Mammary microvascular endothelial cell (primary cell): ENCODE data around the gene ABCG1. TPM values are rescaled to one million over a fixed set of nuclear protein-coding genes. Genes with fewer than 3 reads are reported as not detected.

ENCODE experiments used
- total RNA-seq: library from RNA; depleted of rRNA; stranded (reverse); fragments of >200 nt; gene quantifications from 2 replicates; pipeline ENCODE4 v1.2.3, GENCODE V29; 2015

The ABCG1 gene
- total RNA-seq, result 13.3 and 17.9 TPM in 2 replicates

DNA sequence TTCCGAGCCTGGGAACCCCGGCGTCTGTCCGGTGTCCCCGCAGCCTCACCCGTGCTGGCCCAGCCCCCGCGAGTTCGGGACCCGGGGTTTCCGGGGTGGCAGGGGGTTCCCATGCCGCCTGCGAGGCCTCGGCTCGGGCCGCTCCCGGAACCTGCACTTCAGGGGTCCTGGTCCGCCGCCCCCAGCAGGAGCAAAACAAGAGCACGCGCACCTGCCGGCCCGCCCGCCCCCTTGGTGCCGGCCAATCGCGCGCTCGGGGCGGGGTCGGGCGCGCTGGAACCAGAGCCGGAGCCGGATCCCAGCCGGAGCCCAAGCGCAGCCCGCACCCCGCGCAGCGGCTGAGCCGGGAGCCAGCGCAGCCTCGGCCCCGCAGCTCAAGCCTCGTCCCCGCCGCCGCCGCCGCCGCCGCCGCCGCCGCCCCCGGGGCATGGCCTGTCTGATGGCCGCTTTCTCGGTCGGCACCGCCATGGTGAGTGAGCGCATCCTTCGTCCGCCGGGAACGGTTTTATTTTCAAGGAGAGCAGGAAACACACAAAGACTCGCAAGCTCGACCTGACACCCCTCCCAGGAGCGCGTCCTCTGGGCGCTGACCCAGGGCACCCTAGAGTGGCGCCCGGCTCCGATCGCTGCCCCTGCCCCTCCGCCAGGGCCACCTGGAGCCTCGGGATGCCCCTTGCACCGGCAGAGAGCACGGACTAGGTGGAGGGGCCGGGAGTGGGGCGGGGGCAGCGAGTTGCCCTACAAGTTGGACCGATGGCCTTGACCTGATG is at the start of gene ABCG1:
Gene ABCG1 (plus strand): TSS at position 305 of the 770 bp plus-strand sequence. CDS start 123 bp downstream, at position 428.

DNA sequence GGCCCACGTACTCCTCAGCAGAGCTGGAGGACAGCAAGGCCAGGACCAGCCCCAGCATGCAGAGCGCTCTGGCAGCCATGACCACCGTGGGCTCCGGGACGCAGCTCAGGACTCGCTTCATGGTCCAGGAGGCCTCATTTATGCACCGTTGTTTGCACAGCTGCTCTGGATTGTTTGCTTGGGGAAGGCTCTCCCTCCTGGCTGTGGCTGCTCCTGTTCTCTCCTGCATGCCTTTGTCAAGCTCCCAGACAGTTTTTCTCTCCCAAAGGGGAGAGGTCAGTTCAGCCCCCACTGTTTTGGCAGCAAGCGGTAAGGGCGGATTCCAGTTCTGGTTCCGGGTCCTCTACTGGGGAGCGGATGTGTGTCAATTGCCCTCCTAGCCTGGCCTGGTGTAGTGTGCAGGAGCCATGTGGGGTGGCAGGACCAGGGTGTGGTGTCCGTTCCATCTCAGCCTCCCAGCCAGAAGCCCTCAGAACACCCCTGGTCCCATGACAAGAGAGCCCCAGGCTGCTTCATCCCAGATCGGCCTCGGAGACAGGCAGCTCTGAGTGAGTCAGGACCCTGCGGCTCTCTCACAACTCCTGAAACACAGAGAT is 96.5 kb downstream of the ABCG1 start, which contains the start of gene TFF3:
Gene TFF3 (minus strand): TSS at position 114 of the 596 bp plus-strand sequence. CDS start 35 bp downstream, at position 79.

Other genes starting within 250 kb of the ABCG1 start
- gene ZBTB21, start 208.8 kb upstream of the ABCG1 start, total RNA-seq, result 6.1 and 6.3 TPM in 2 replicates
- not detected in 2 replicates for gene UMODL1, start 147.8 kb upstream of the ABCG1 start, total RNA-seq
- 13.9 and 14.9 TPM in 2 replicates for gene TFF3, start 96.3 kb downstream of the ABCG1 start, total RNA-seq
- gene TFF2, start 131.9 kb downstream of the ABCG1 start, total RNA-seq, result not detected in 2 replicates
- not detected in 2 replicates for gene TFF1, start 147.4 kb downstream of the ABCG1 start, total RNA-seq
- not detected in 2 replicates for gene TMPRSS3, start 176.9 kb downstream of the ABCG1 start, total RNA-seq
- not detected in 2 replicates for gene UBASH3A, start 184.8 kb downstream of the ABCG1 start, total RNA-seq